HCT116 (cell line): ENCODE results near the gene CDK10. TPM values are rescaled to one million over a fixed set of nuclear protein-coding genes. Genes with fewer than 3 reads are reported as not detected.
"Not testable (repeated sequence)": the region's sequence is repeated elsewhere in the genome, so short reads cannot be mapped to it uniquely, and the experiment has no call there.

Experiments used
- ATAC-seq: fragments of 200-7000 bp; cut with Tn5 transposase; 2 replicates; pipeline ENCODE4 v1.9.1; 2020; ENCODE audit warnings: mild to moderate bottlenecking, moderate library complexity
- BruUV-seq: library from RNA; stranded (reverse); fragments of 400-500 nt; replicated peaks from 2 replicates; lab custom pipeline; 2021; lab: Mats Ljungman, UMichigan
- CTCF ChIA-PET: fragments of 300-600 bp; sonication (Branson Sonifier 250); formaldehyde crosslinking; loops from one replicate; lab custom pipeline; 2021; ENCODE audit warnings: antibody characterized with exemption; lab: Charles Lee
- POLR2A ChIA-PET: fragments of 300-600, 350-600 bp; sonication (Branson Sonifier 250); formaldehyde crosslinking; loops from one replicate; lab custom pipeline; 2021; ENCODE audit warnings: antibody characterized with exemption; lab: Charles Lee
- RAD21 ChIA-PET, 2 experiments: fragments of 300-600 bp; sonication (Branson Sonifier 250); formaldehyde crosslinking; loops; one replicate each; lab custom pipeline; 2023; ENCODE audit warnings: low total read pairs in 2 of 2; ENCODE audit not compliant: uncharacterized antibody in 2 of 2, unreplicated experiment in 2 of 2, low non-redundant PET in 1 of 2; lab: Charles Lee
- DNase-seq: peaks from one replicate; pipeline ENCODE4 v3.0.0-alpha.2; 2010; ENCODE audit warnings: low read depth, low spot score
- H2AFZ ChIP-seq: fragments of 200-600 bp; shearing (Covaris generic), sonication (generic); 2 replicates; pipeline ENCODE4 v1.6.1; 2017; ENCODE audit warnings: low read depth, mixed run types, mixed read lengths, antibody characterized with exemption, low read length; ENCODE audit not compliant: poor library complexity, severe bottlenecking
- H3K27ac ChIP-seq: 2 replicates; pipeline ENCODE4 v1.5.1; 2012; ENCODE audit warnings: low read depth, low read length
- H3K27me3 ChIP-seq: fragments of 200-600 bp; sonication (generic); 2 replicates; pipeline ENCODE4 v1.6.1; 2016; ENCODE audit warnings: mixed run types, low read length, mixed read lengths; ENCODE audit not compliant: insufficient read depth
- H3K36me3 ChIP-seq, 2 experiments: fragments of 200-500 bp in 1 of 2; fragments of 200-600 bp in 1 of 2; sonication (Bioruptor generic) in 1 of 2; sonication (generic) in 1 of 2; 2 replicates each; pipeline versions ENCODE4 v1.5.1 to v1.6.1; 2014 to 2016; ENCODE audit warnings: low read length in 2 of 2, inconsistent platforms in 1 of 2, mixed read lengths in 1 of 2, mixed run types in 1 of 2; ENCODE audit not compliant: insufficient read depth in 2 of 2, control insufficient read depth in 1 of 2
- H3K4me1 ChIP-seq, 2 experiments: fragments of 200-600 bp in 1 of 2; sonication (generic) in 1 of 2; 2 replicates each; pipeline versions ENCODE4 v1.5.1 to v1.6.1; 2012 to 2017; ENCODE audit warnings: low read length in 2 of 2, inconsistent platforms in 1 of 2, mild to moderate bottlenecking in 1 of 2, mixed read lengths in 1 of 2, mixed run types in 1 of 2, moderate library complexity in 1 of 2; ENCODE audit not compliant: insufficient read depth in 2 of 2, control insufficient read depth in 1 of 2
- H3K4me2 ChIP-seq: fragments of 200-600 bp; sonication (generic); 2 replicates; pipeline ENCODE4 v1.6.1; 2017; ENCODE audit warnings: mixed run types, low read length, mixed read lengths
- H3K4me3 ChIP-seq, 2 experiments: fragments of 200-600 bp in 1 of 2; sonication (generic) in 1 of 2; replicated peaks in 1 of 2; 2 replicates each; pipeline ENCODE4 v1.5.1; 2011 to 2016; ENCODE audit warnings: low read length in 2 of 2, control low read depth in 1 of 2, low read depth in 1 of 2, mild to moderate bottlenecking in 1 of 2, mixed read lengths in 1 of 2, mixed run types in 1 of 2
- H3K79me2 ChIP-seq: fragments of 200-600 bp; sonication (generic); 2 replicates; pipeline ENCODE4 v1.6.1; 2017; ENCODE audit warnings: mild to moderate bottlenecking, mixed run types, low read length, moderate library complexity, mixed read lengths; ENCODE audit not compliant: insufficient read depth
- H3K9ac ChIP-seq: fragments of 200-600 bp; sonication (generic); 2 replicates; pipeline ENCODE4 v1.6.1; 2016; ENCODE audit warnings: low read length, mixed read lengths
- H3K9me2 ChIP-seq: fragments of 200-600 bp; sonication (generic), shearing (Covaris generic); 2 replicates; pipeline ENCODE4 v1.6.1; 2017; ENCODE audit warnings: mixed run types, mild to moderate bottlenecking, moderate library complexity; ENCODE audit not compliant: insufficient read depth
- H3K9me3 ChIP-seq, 2 experiments: fragments of 200-500 bp in 1 of 2; fragments of 200-600 bp in 1 of 2; sonication (Bioruptor generic) in 1 of 2; sonication (generic) in 1 of 2; 2 replicates each; pipeline ENCODE4 v1.6.1; 2014 to 2017; ENCODE audit warnings: low read length in 2 of 2, mixed read lengths in 2 of 2, inconsistent platforms in 1 of 2, low read depth in 1 of 2, mild to moderate bottlenecking in 1 of 2, mixed run types in 1 of 2, moderate library complexity in 1 of 2; ENCODE audit not compliant: control insufficient read depth in 1 of 2, insufficient read depth in 1 of 2
- H4K20me1 ChIP-seq: fragments of 200-600 bp; sonication (generic), shearing (Covaris generic); 2 replicates; pipeline ENCODE4 v1.6.1; 2017; ENCODE audit warnings: mixed run types, mild to moderate bottlenecking, moderate library complexity; ENCODE audit not compliant: insufficient read depth
- CTCF ChIP-seq, 3 experiments: fragments of 200-600 bp in 1 of 3; sonication (generic) in 1 of 3; IDR thresholded peaks in 2 of 3; conservative IDR thresholded peaks in 1 of 3; 2 replicates each; pipeline ENCODE4 v1.5.1; 2012 to 2017; ENCODE audit warnings: low read depth in 2 of 3, low read length in 2 of 3, antibody characterized with exemption in 1 of 3, borderline replicate concordance in 1 of 3, control low read depth in 1 of 3, mild to moderate bottlenecking in 1 of 3, mixed read lengths in 1 of 3, mixed run types in 1 of 3, moderate library complexity in 1 of 3; ENCODE audit not compliant: insufficient read depth in 1 of 3
- EGR1 ChIP-seq: IDR thresholded peaks from 2 replicates; pipeline ENCODE4 v1.6.1; 2012; ENCODE audit warnings: low read depth
- EZH2phosphoT487 ChIP-seq: fragments of 200-600 bp; IDR thresholded peaks from 2 replicates; pipeline ENCODE4 v1.6.1; 2018; ENCODE audit warnings: antibody characterized with exemption, borderline replicate concordance
- JUND ChIP-seq: IDR thresholded peaks from 2 replicates; pipeline ENCODE4 v1.6.1; 2012
- POLR2A ChIP-seq: IDR thresholded peaks from 2 replicates; pipeline ENCODE4 v1.7.0; 2011; ENCODE audit warnings: borderline replicate concordance; ENCODE audit not compliant: insufficient read depth, insufficient read length; ENCODE audit errors: extremely low read depth
- RAD21 ChIP-seq: IDR thresholded peaks from 2 replicates; pipeline ENCODE4 v1.6.1; 2012; ENCODE audit warnings: low read depth, mild to moderate bottlenecking
- SIN3A ChIP-seq: IDR thresholded peaks from 2 replicates; pipeline ENCODE4 v1.6.1; 2012; ENCODE audit warnings: low read depth
- SP1 ChIP-seq: IDR thresholded peaks from 2 replicates; pipeline ENCODE4 v1.6.1; 2012; ENCODE audit warnings: low read depth
- SRF ChIP-seq: IDR thresholded peaks from 2 replicates; pipeline ENCODE4 v1.6.1; 2012; ENCODE audit warnings: low read depth
- TCF7L2 ChIP-seq: IDR thresholded peaks from 2 replicates; pipeline ENCODE4 v1.7.0; 2011; ENCODE audit warnings: borderline replicate concordance, inconsistent platforms; ENCODE audit not compliant: insufficient read depth, insufficient read length; ENCODE audit errors: extremely low read depth
- ZFX ChIP-seq: fragments of 450-650 bp; IDR thresholded peaks from 2 replicates; pipeline ENCODE4 v1.6.1; 2017
- ZNF274 ChIP-seq: fragments of 200-500 bp; sonication (Bioruptor generic); IDR thresholded peaks from 2 replicates; pipeline ENCODE4 v1.6.1; 2014; ENCODE audit warnings: mild to moderate bottlenecking, low read depth, low read length, inconsistent platforms
- intact Hi-C: fragments of 100-400 bp; cut with micrococcal nuclease; formaldehyde crosslinking; loops from 2 replicates; pipeline ENCODE4 v1.10.0; 2022
- total RNA-seq: library from RNA; stranded (reverse); gene quantifications from one replicate; pipeline ENCODE4 v1.2.1, GENCODE V29; 2021; ENCODE audit not compliant: unreplicated experiment
- TF ChIP-seq, protein P1 (sequence below): IDR thresholded peaks from 2 replicates; pipeline ENCODE4 v1.6.1; 2011; ENCODE audit warnings: mild to moderate bottlenecking, low read length, moderate library complexity; ENCODE audit not compliant: insufficient replicate concordance; ENCODE audit errors: extremely low read depth
- TF ChIP-seq, protein P2 (sequence below): IDR thresholded peaks from 2 replicates; pipeline ENCODE4 v1.6.1; 2012

CDK10 gene
- total RNA-seq, 1 experiment from 2014 or later = 165 TPM

DNA sequence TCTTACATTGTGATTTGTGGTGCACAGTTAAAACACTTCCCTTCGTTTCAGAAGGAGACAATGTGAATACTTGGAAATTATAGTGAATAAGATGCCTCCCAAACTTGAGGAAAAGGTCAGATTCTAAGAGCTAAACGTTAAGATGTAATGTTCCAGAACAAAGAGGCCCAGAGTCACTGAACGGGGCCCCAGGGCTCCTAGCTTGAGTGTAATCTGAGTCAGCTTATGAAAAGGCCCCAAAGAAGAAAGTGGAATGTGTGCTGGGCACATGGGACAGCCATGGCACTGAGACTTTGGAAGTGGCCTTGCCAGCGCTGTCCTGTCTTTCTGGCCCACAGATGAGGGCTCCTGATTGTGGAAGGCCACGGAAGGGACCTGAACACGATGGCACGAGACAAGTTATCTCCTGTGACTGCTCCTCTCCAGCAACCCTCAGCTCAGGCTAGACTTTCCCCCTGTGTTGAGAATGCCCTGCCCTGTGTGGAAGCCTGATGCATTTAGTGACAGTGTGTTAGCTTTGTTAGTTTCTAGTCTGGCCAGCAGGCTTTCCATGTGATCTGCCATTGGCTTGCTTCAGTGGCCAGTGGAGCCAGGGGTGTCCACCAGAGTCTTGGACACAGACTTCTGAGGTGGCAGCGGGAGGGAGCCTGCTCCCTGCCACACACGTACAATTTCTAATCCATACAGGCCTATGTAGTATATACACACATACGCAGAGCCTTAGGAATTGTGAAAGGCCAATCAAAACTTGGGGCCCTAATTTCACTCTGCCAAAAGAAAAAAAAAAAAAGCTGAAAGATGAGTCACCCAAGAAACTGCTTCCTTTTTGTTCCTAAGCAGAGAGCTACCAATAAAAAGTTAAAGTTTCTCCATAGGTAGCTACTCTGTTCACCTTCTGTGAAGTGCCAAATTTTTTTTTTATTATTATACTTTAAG, 15.7 kb upstream of the CDK10 start:
- TSS peak; percentile 15 for BruUV-seq
- ChIA-PET CTCF (no interaction called here), RAD21 (interaction anchor here in 1 of 2 experiments (0.6 kb wide), 1 partner anchor 37 kb away, joined by 3 read pairs; no protein-coding TSS in a partner anchor)
- DNase-seq = no peak
- intact Hi-C loops = no loop called here
- H3K27ac ChIP-seq = peak overlapping the region; percentile 14; the same call in 1 of the 2 replicates
- no peak overlapping the region for H3K9ac ChIP-seq
- H3K79me2 ChIP-seq = no peaks in the 10 kb centered on the region
- no peak overlapping the region for H2AFZ ChIP-seq
- ATAC-seq = no peak; the same call in 1 of the 2 replicates
- TF ChIP-seq ZNF274 = no peak
- no peak for TF ChIP-seq JUND
- no peak for TF ChIP-seq EGR1
- no peak for TF ChIP-seq SRF
- TF ChIP-seq CTCF (IDR thresholded peaks at IDR 0.05 in 2 of 3, conservative IDR thresholded peaks at IDR 0.05 in 1 of 3; ENCODE audit: borderline replicate concordance in 1 of 3, insufficient read depth in 1 of 3, low read depth in 2 of 3, low read length in 2 of 3) = no peak
- no peak for TF ChIP-seq SP1
- TF ChIP-seq, protein P1, sequence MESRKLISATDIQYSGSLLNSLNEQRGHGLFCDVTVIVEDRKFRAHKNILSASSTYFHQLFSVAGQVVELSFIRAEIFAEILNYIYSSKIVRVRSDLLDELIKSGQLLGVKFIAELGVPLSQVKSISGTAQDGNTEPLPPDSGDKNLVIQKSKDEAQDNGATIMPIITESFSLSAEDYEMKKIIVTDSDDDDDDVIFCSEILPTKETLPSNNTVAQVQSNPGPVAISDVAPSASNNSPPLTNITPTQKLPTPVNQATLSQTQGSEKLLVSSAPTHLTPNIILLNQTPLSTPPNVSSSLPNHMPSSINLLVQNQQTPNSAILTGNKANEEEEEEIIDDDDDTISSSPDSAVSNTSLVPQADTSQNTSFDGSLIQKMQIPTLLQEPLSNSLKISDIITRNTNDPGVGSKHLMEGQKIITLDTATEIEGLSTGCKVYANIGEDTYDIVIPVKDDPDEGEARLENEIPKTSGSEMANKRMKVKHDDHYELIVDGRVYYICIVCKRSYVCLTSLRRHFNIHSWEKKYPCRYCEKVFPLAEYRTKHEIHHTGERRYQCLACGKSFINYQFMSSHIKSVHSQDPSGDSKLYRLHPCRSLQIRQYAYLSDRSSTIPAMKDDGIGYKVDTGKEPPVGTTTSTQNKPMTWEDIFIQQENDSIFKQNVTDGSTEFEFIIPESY = no peak
- TF ChIP-seq EZH2phosphoT487 = no peak
- TF ChIP-seq TCF7L2 = no peak
- no peak for TF ChIP-seq POLR2A
- no peak for TF ChIP-seq ZFX
- no peak for TF ChIP-seq SIN3A
- no peak for TF ChIP-seq RAD21
- TF ChIP-seq, protein P2, sequence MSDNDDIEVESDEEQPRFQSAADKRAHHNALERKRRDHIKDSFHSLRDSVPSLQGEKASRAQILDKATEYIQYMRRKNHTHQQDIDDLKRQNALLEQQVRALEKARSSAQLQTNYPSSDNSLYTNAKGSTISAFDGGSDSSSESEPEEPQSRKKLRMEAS = no peak
- TF ChIP-seq, all 23 proteins: peak for 0
- H3K9me3 ChIP-seq = peaks cover 1 to 5% of the 10 kb centered on the region in 2 experiments; a peak in 1 of 4 replicates
- H3K4me1 ChIP-seq = peaks cover 0 to 5% of the 10 kb centered on the region in 2 experiments; a peak in 1 of 4 replicates
- H3K27me3 ChIP-seq = no peaks in the 10 kb centered on the region
- H3K4me3 ChIP-seq = no peak overlapping the region
- no peaks in the 10 kb centered on the region for H3K9me2 ChIP-seq
- no peaks in the 10 kb centered on the region for H4K20me1 ChIP-seq
- POLR2A ChIA-PET = interaction anchor here (0.6 to 0.8 kb wide), 2 partner anchors 9 to 111 kb away, joined by 3 read pairs; no protein-coding TSS in a partner anchor
- no peak overlapping the region for H3K4me2 ChIP-seq
- H3K36me3 ChIP-seq = no peaks in the 10 kb centered on the region

GRCh38 chr16:89671565-89671964, 14.9 kb upstream of the CDK10 start:
- H3K36me3 ChIP-seq, H3K27me3 ChIP-seq, H3K9ac ChIP-seq, H2AFZ ChIP-seq, CTCF ChIA-PET, H4K20me1 ChIP-seq, ATAC-seq, H3K79me2 ChIP-seq, H3K9me2 ChIP-seq, DNase-seq, H3K4me2 ChIP-seq, BruUV-seq, H3K4me3 ChIP-seq, POLR2A ChIA-PET, H3K4me1 ChIP-seq, intact Hi-C loops, H3K27ac ChIP-seq, H3K9me3 ChIP-seq: not testable (repeated sequence)
- RAD21 ChIA-PET = interaction anchor here in 1 of 2 experiments (0.6 kb wide), 1 partner anchor 38 kb away, joined by 3 read pairs; no protein-coding TSS in a partner anchor
